Activated CD4-positive, alpha-beta T cell treated with anti-CD3 and anti-CD28 coated beads, Interleukin-2, amount 10 ng/mL, durations not matched to agents 7 days and 5 days (primary cell): ENCODE results near the gene ABT1. TPM values are rescaled to one million over a fixed set of nuclear protein-coding genes. Genes with fewer than 3 reads are reported as not detected.

Experiments used
- CTCF ChIA-PET: fragments of 350-600 bp; sonication (Branson Sonifier 250); formaldehyde crosslinking; loops from one replicate; lab custom pipeline; 2021; ENCODE audit warnings: antibody characterized with exemption; lab: Charles Lee
- POLR2A ChIA-PET: fragments of 350-600 bp; sonication (Branson Sonifier 250); formaldehyde crosslinking; loops from one replicate; lab custom pipeline; 2021; ENCODE audit warnings: antibody characterized with exemption; lab: Charles Lee
- DNase-seq: peaks from one replicate; pipeline ENCODE4 v3.0.0-alpha.2; 2020
- H3K27ac Mint-ChIP-seq: one replicate; pipeline ENCODE4 v1.8.0; 2021; ENCODE audit warnings: mild to moderate bottlenecking, moderate library complexity, mixed read lengths
- H3K27me3 Mint-ChIP-seq: one replicate; pipeline ENCODE4 v1.8.0; 2021; ENCODE audit warnings: mixed read lengths
- H3K36me3 Mint-ChIP-seq: one replicate; pipeline ENCODE4 v1.8.0; 2021; ENCODE audit warnings: low read depth, mixed read lengths
- H3K4me1 Mint-ChIP-seq: one replicate; pipeline ENCODE4 v1.8.0; 2021; ENCODE audit warnings: mixed read lengths
- H3K4me3 Mint-ChIP-seq: one replicate; pipeline ENCODE4 v1.8.0; 2021; ENCODE audit warnings: mild to moderate bottlenecking, moderate library complexity, mixed read lengths
- H3K9me3 Mint-ChIP-seq: one replicate; pipeline ENCODE4 v1.8.0; 2021; ENCODE audit warnings: mixed read lengths
- total RNA-seq, 2 experiments: library from RNA; stranded (reverse); gene quantifications; one replicate each; pipeline ENCODE4 v1.2.3, GENCODE V29; 2021

Gene ABT1
- total RNA-seq, 2 experiments from 2014 or later: 24.9 to 27.4 TPM

- H3K27ac Mint-ChIP-seq: no peak overlapping the region
- peak overlapping the region; percentile 65 for H3K4me3 Mint-ChIP-seq
- POLR2A ChIA-PET: interaction anchor here (0.6 kb wide), 1 partner anchor 268 kb away, joined by 4 read pairs; no protein-coding TSS in a partner anchor
- CTCF ChIA-PET: interaction anchor here (1.1 to 4.5 kb wide), 4 partner anchors 9 to 236 kb away, joined by 3 to 42 read pairs (median 7); no protein-coding TSS in a partner anchor
- H3K36me3 Mint-ChIP-seq: peaks cover 1% of the 10 kb centered on the region
- H3K9me3 Mint-ChIP-seq: peaks cover 11% of the 10 kb centered on the region
- DNase-seq: no peak
- H3K4me1 Mint-ChIP-seq: peaks cover 25% of the 10 kb centered on the region
- H3K27me3 Mint-ChIP-seq: peaks cover 25% of the 10 kb centered on the region
Observed at GRCh38 chr6:26577720-26578072, 19.1 kb upstream of the ABT1 start.

GRCh38 chr6:26578279-26578678, 18.5 kb upstream of the ABT1 start:
- CTCF ChIA-PET: interaction anchor here (1.1 to 4.5 kb wide), 2 partner anchors 13 to 16 kb away, joined by 3 to 42 read pairs; no protein-coding TSS in a partner anchor
- H3K4me3 Mint-ChIP-seq: no peak overlapping the region
- H3K27me3 Mint-ChIP-seq: peaks cover 30% of the 10 kb centered on the region
- no peak for DNase-seq
- peaks cover 11% of the 10 kb centered on the region for H3K9me3 Mint-ChIP-seq
- H3K36me3 Mint-ChIP-seq: peaks cover 1% of the 10 kb centered on the region
- POLR2A ChIA-PET: no interaction called here
- H3K4me1 Mint-ChIP-seq: peaks cover 20% of the 10 kb centered on the region
- no peak overlapping the region for H3K27ac Mint-ChIP-seq

GRCh38 chr6:26578741-26579140, 18.0 kb upstream of the ABT1 start:
- Mint-ChIP-seq H3K27ac (no peak overlapping the region), H3K27me3 (peaks cover 35% of the 10 kb centered on the region)

GRCh38 chr6:26581164-26581915, 15.4 kb upstream of the ABT1 start:
- CTCF ChIA-PET: interaction anchor here (0.7 to 3.9 kb wide), 5 partner anchors 9 to 1214 kb away, joined by 3 to 18 read pairs (median 4); no protein-coding TSS in a partner anchor

More at GRCh38 chr6:26578741-26579140, 18.0 kb upstream of the ABT1 start:
- no peak for DNase-seq
- POLR2A ChIA-PET: no interaction called here
- CTCF ChIA-PET: interaction anchor here (4.5 kb wide), 1 partner anchor 15 kb away, joined by 42 read pairs; no protein-coding TSS in a partner anchor
- Mint-ChIP-seq H3K36me3 (peaks cover 1% of the 10 kb centered on the region), H3K4me3 (no peak overlapping the region), H3K4me1 (peaks cover 18% of the 10 kb centered on the region), H3K9me3 (peaks cover 11% of the 10 kb centered on the region)

GRCh38 chr6:26588965-26589364, 7.8 kb upstream of the ABT1 start:
- Mint-ChIP-seq H3K4me3 (no peak overlapping the region), H3K27me3 (peaks cover 53% of the 10 kb centered on the region), H3K36me3 (no peaks in the 10 kb centered on the region), H3K4me1 (peaks cover under 1% of the 10 kb centered on the region), H3K27ac (no peak overlapping the region), H3K9me3 (no peaks in the 10 kb centered on the region)
- DNase-seq: no peak
- ChIA-PET POLR2A (no interaction called here), CTCF (interaction anchor here (1.2 to 4.7 kb wide), 2 partner anchors 17 to 20 kb away, joined by 3 to 15 read pairs; no protein-coding TSS in a partner anchor)

More at GRCh38 chr6:26581164-26581915, 15.4 kb upstream of the ABT1 start:
- Mint-ChIP-seq H3K4me1 (peaks cover 13% of the 10 kb centered on the region), H3K27me3 (peaks cover 52% of the 10 kb centered on the region), H3K36me3 (peaks cover 1% of the 10 kb centered on the region), H3K27ac (no peak overlapping the region), H3K4me3 (no peak overlapping the region), H3K9me3 (peaks cover 11% of the 10 kb centered on the region)
- POLR2A ChIA-PET: no interaction called here
- no peak for DNase-seq

- Mint-ChIP-seq H3K27ac (no peak overlapping the region), H3K27me3 (peaks cover 43% of the 10 kb centered on the region)
- CTCF ChIA-PET: interaction anchor here (0.5 to 4.7 kb wide), 5 partner anchors 14 to 877 kb away, joined by 3 to 42 read pairs (median 4); no protein-coding TSS in a partner anchor
Observed at GRCh38 chr6:26592649-26593048, 4.1 kb upstream of the ABT1 start.

GRCh38 chr6:26593278-26594130, 3.2 kb upstream of the ABT1 start:
- Mint-ChIP-seq H3K27me3 (peaks cover 43% of the 10 kb centered on the region), H3K4me3 (no peak overlapping the region)
- POLR2A ChIA-PET: no interaction called here

More at GRCh38 chr6:26592649-26593048, 4.1 kb upstream of the ABT1 start:
- peaks cover 3% of the 10 kb centered on the region for H3K36me3 Mint-ChIP-seq
- no peak overlapping the region for H3K4me3 Mint-ChIP-seq
- peaks cover 12% of the 10 kb centered on the region for H3K4me1 Mint-ChIP-seq
- POLR2A ChIA-PET: no interaction called here
- H3K9me3 Mint-ChIP-seq: no peaks in the 10 kb centered on the region
- DNase-seq: no peak

GRCh38 chr6:26594131-26594498, 2.6 kb upstream of the ABT1 start:
- no peak overlapping the region for H3K4me3 Mint-ChIP-seq

More at GRCh38 chr6:26593278-26594130, 3.2 kb upstream of the ABT1 start:
- CTCF ChIA-PET: interaction anchor here (1.3 to 4.7 kb wide), 4 partner anchors 15 to 252 kb away, joined by 3 to 42 read pairs (median 10); no protein-coding TSS in a partner anchor
- H3K27ac Mint-ChIP-seq: no peak overlapping the region
- peaks cover 21% of the 10 kb centered on the region for H3K4me1 Mint-ChIP-seq
- no peaks in the 10 kb centered on the region for H3K9me3 Mint-ChIP-seq
- peaks cover 11% of the 10 kb centered on the region for H3K36me3 Mint-ChIP-seq
- no peak for DNase-seq

GRCh38 chr6:26594730-26595632, 1.8 kb upstream of the ABT1 start:
- H3K27me3 Mint-ChIP-seq: peaks cover 40% of the 10 kb centered on the region
- no peaks in the 10 kb centered on the region for H3K9me3 Mint-ChIP-seq
- H3K36me3 Mint-ChIP-seq: peaks cover 22% of the 10 kb centered on the region
- CTCF ChIA-PET: interaction anchor here (0.6 to 4.4 kb wide), 40 partner anchors 9 to 539 kb away, joined by 3 to 42 read pairs (median 4); a partner anchor contains a TSS
- POLR2A ChIA-PET: interaction anchor here (0.7 to 1.0 kb wide), 2 partner anchors 12 to 254 kb away, joined by 3 to 6 read pairs; no protein-coding TSS in a partner anchor
- no peak overlapping the region for H3K4me3 Mint-ChIP-seq
- DNase-seq: no peak
- peaks cover 33% of the 10 kb centered on the region for H3K4me1 Mint-ChIP-seq
- H3K27ac Mint-ChIP-seq: no peak overlapping the region

More at GRCh38 chr6:26594131-26594498, 2.6 kb upstream of the ABT1 start:
- DNase-seq: no peak
- Mint-ChIP-seq H3K27ac (no peak overlapping the region), H3K27me3 (peaks cover 43% of the 10 kb centered on the region), H3K4me1 (peaks cover 24% of the 10 kb centered on the region), H3K9me3 (no peaks in the 10 kb centered on the region), H3K36me3 (peaks cover 14% of the 10 kb centered on the region)
- CTCF ChIA-PET: interaction anchor here (1.4 to 4.4 kb wide), 2 partner anchors 16 to 38 kb away, joined by 3 to 42 read pairs; no protein-coding TSS in a partner anchor
- POLR2A ChIA-PET: no interaction called here

GRCh38 chr6:26595669-26596269, 984 bp upstream of the ABT1 start:
- ChIA-PET POLR2A (interaction anchor here (1.0 kb wide), 1 partner anchor 254 kb away, joined by 3 read pairs; no protein-coding TSS in a partner anchor), CTCF (interaction anchor here (0.6 to 4.4 kb wide), 39 partner anchors 9 to 1609 kb away, joined by 3 to 42 read pairs (median 4); a partner anchor contains a TSS)
- DNase-seq: peak; percentile 89
- Mint-ChIP-seq H3K27ac (no peak overlapping the region), H3K4me3 (no peak overlapping the region), H3K9me3 (no peaks in the 10 kb centered on the region), H3K27me3 (peaks cover 34% of the 10 kb centered on the region), H3K4me1 (peaks cover 36% of the 10 kb centered on the region), H3K36me3 (peaks cover 24% of the 10 kb centered on the region)

GRCh38 chr6:26597389-26597766, 625 bp downstream of the ABT1 start:
- POLR2A ChIA-PET: no interaction called here

More at GRCh38 chr6:26597389-26597766, 625 bp downstream of the ABT1 start:
- DNase-seq: no peak
- H3K9me3 Mint-ChIP-seq: no peaks in the 10 kb centered on the region
- peaks cover 24% of the 10 kb centered on the region for H3K36me3 Mint-ChIP-seq
- H3K4me3 Mint-ChIP-seq: no peak overlapping the region
- CTCF ChIA-PET: interaction anchor here (0.6 kb wide), 1 partner anchor 269 kb away, joined by 3 read pairs; no protein-coding TSS in a partner anchor
- H3K4me1 Mint-ChIP-seq: peaks cover 37% of the 10 kb centered on the region
- peaks cover 19% of the 10 kb centered on the region for H3K27me3 Mint-ChIP-seq
- no peak overlapping the region for H3K27ac Mint-ChIP-seq
